OCI-LY7 (cell line): ENCODE data around the gene AKR1E2. TPM values are rescaled to one million over a fixed set of nuclear protein-coding genes. Genes with fewer than 3 reads are reported as not detected.

Experiments used
- BruUV-seq: library from RNA; stranded (reverse); fragments of 400-500 nt; replicated peaks from 2 replicates; lab custom pipeline; 2021; lab: Mats Ljungman, UMichigan
- CTCF ChIA-PET: fragments of 300-600 bp; sonication (Branson Sonifier 250); formaldehyde crosslinking; loops from one replicate; lab custom pipeline; 2022; ENCODE audit warnings: antibody characterized with exemption; ENCODE audit not compliant: unreplicated experiment; lab: Charles Lee
- POLR2A ChIA-PET: fragments of 300-600 bp; sonication (Branson Sonifier 250); formaldehyde crosslinking; loops from one replicate; lab custom pipeline; 2022; ENCODE audit warnings: antibody characterized with exemption; lab: Charles Lee
- DNase-seq: peaks from one replicate; pipeline ENCODE4 v3.0.0-alpha.2; 2015; ENCODE audit warnings: low spot score
- H2AFZ ChIP-seq: fragments of 200-600 bp; sonication (generic), shearing (Covaris generic); 2 replicates; pipeline ENCODE4 v1.6.1; 2014; ENCODE audit warnings: mild to moderate bottlenecking, antibody characterized with exemption, low read length, moderate library complexity
- H3K27ac ChIP-seq: fragments of 200-600 bp; sonication (generic); 2 replicates; pipeline ENCODE4 v1.5.1; 2014; ENCODE audit warnings: mixed run types, low read depth, mild to moderate bottlenecking, moderate library complexity, low read length, inconsistent platforms; ENCODE audit not compliant: poor library complexity, severe bottlenecking
- H3K36me3 ChIP-seq: fragments of 200-600 bp; sonication (generic); 2 replicates; pipeline ENCODE4 v1.6.1; 2014; ENCODE audit warnings: mild to moderate bottlenecking, antibody characterized with exemption, low read length, moderate library complexity, mixed read lengths; ENCODE audit not compliant: insufficient read depth
- H3K4me1 ChIP-seq: fragments of 200-600 bp; sonication (generic); 2 replicates; pipeline ENCODE4 v1.5.1; 2014; ENCODE audit warnings: mild to moderate bottlenecking, low read length; ENCODE audit not compliant: insufficient read depth, poor library complexity, severe bottlenecking
- H3K4me2 ChIP-seq: fragments of 200-600 bp; sonication (generic); 2 replicates; pipeline ENCODE4 v1.6.1; 2014; ENCODE audit warnings: mild to moderate bottlenecking, low read length
- H3K4me3 ChIP-seq: fragments of 200-600 bp; sonication (generic); 2 replicates; pipeline ENCODE4 v1.5.1; 2014; ENCODE audit warnings: mild to moderate bottlenecking, low read depth, low read length; ENCODE audit not compliant: poor library complexity, severe bottlenecking
- H3K79me2 ChIP-seq: fragments of 200-600 bp; sonication (generic); 2 replicates; pipeline ENCODE4 v1.6.1; 2016; ENCODE audit warnings: low read depth, mild to moderate bottlenecking, low read length, moderate library complexity, mixed read lengths; ENCODE audit not compliant: insufficient read depth
- H3K9me2 ChIP-seq: fragments of 200-600 bp; sonication (generic); 2 replicates; pipeline ENCODE4 v1.6.1; 2016; ENCODE audit warnings: mild to moderate bottlenecking, low read length, mixed read lengths; ENCODE audit not compliant: insufficient read depth
- H3K9me3 ChIP-seq: fragments of 200-600 bp; sonication (generic); 2 replicates; pipeline ENCODE4 v1.6.1; 2014; ENCODE audit warnings: mild to moderate bottlenecking, mixed run types, low read length, mixed read lengths
- H4K20me1 ChIP-seq: fragments of 200-600 bp; sonication (generic); 2 replicates; pipeline ENCODE4 v1.6.1; 2014; ENCODE audit warnings: mild to moderate bottlenecking, antibody characterized with exemption, low read length, moderate library complexity, mixed read lengths; ENCODE audit not compliant: insufficient read depth
- EZH2phosphoT487 ChIP-seq: fragments of 200-600 bp; sonication (generic); IDR thresholded peaks from 2 replicates; pipeline ENCODE4 v1.6.1; 2018; ENCODE audit warnings: low read depth, borderline replicate concordance, mild to moderate bottlenecking, mixed run types, antibody characterized with exemption, low read length, moderate library complexity, mixed read lengths
- intact Hi-C: fragments of 100-400 bp; cut with micrococcal nuclease; formaldehyde crosslinking; loops from one replicate; pipeline ENCODE4 v1.10.0; 2022; ENCODE audit not compliant: unreplicated experiment
- total RNA-seq, 2 experiments: library from RNA; depleted of rRNA in 1 of 2; stranded (reverse); fragments of >200 nt in 1 of 2; shearing (Covaris generic) in 1 of 2; gene quantifications; 2 replicates each; pipeline ENCODE4 v1.2.3, GENCODE V29; 2014 to 2022
- TF ChIP-seq, protein P1 (sequence below): fragments of 200-600 bp; sonication (generic); conservative IDR thresholded peaks from 2 replicates; pipeline ENCODE4 v1.5.1; 2014; ENCODE audit warnings: mild to moderate bottlenecking, antibody characterized with exemption, low read length, moderate library complexity, mixed read lengths

The AKR1E2 gene
- total RNA-seq, 2 experiments from 2014 or later: not detected

DNA sequence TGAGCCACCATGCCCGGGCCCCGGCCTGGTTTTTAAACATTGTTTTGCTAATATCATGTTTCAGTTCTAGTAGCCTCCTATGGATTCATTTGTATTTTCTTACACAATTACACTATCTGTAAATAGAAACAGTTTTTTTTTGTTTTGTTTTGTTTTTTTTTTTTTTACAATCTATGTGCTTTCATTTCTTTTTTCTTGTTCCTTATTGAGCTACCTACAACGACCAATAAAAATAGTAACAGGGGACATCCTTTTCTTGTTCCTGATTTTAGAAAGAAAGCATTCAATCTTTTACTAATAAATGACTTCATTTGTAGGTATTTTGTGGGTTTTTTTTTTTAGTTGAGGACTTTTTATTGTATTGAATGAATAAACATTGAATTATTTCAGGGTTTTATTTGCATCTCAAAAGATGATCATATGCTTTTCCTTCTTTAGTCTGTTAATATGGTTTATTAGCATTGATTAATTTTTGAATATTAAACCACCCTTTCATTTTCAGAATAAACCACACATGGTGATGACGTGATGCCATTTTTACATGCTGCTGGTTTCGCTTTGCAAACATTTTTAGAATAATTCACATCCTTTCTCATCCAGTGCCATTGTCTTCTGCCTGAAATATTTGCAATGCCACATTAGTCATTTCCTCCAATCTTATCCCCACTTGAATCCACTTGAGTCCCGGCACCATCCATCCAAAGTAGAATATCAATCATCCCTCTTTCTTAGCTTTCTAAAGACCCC lies 18.1 kb upstream of the AKR1E2 start:
- no peak for DNase-seq
- Histone ChIP-seq H3K27ac (no peak overlapping the region), H3K4me3 (no peak overlapping the region), H3K36me3 (no peaks in the 10 kb centered on the region), H3K79me2 (no peaks in the 10 kb centered on the region), H4K20me1 (no peaks in the 10 kb centered on the region), H3K9me3 (no peaks in the 10 kb centered on the region), H3K4me2 (no peak overlapping the region), H3K4me1 (no peaks in the 10 kb centered on the region), H3K9me2 (no peaks in the 10 kb centered on the region), H2AFZ (no peak overlapping the region)
- no TSS peak for BruUV-seq
- TF ChIP-seq EZH2phosphoT487: no peak
- TF ChIP-seq, protein P1, sequence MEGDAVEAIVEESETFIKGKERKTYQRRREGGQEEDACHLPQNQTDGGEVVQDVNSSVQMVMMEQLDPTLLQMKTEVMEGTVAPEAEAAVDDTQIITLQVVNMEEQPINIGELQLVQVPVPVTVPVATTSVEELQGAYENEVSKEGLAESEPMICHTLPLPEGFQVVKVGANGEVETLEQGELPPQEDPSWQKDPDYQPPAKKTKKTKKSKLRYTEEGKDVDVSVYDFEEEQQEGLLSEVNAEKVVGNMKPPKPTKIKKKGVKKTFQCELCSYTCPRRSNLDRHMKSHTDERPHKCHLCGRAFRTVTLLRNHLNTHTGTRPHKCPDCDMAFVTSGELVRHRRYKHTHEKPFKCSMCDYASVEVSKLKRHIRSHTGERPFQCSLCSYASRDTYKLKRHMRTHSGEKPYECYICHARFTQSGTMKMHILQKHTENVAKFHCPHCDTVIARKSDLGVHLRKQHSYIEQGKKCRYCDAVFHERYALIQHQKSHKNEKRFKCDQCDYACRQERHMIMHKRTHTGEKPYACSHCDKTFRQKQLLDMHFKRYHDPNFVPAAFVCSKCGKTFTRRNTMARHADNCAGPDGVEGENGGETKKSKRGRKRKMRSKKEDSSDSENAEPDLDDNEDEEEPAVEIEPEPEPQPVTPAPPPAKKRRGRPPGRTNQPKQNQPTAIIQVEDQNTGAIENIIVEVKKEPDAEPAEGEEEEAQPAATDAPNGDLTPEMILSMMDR: no peak
- intact Hi-C loops: no loop called here
- ChIA-PET POLR2A (no interaction called here), CTCF (no interaction called here)

DNA sequence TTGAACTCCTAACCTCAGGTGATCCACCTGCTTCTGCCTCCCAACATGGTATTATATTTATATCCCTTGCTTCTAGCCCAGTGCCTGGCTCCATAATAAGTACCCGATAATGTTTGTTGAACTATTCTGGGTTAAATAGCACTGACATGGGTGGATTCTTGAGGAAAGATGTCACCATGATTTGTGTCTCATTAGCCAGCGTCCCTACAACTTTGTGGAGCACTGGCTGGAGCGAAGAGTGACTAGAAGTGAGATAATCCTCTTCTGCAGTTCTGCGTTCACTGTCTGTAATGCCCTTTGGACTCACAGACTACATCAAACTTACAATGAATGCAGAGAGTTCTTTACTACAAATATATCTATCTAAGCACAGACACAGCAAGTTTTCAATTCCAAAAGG lies 16.9 kb upstream of the AKR1E2 start:
- BruUV-seq: no TSS peak
- Histone ChIP-seq H3K4me1 (no peaks in the 10 kb centered on the region), H3K4me3 (no peak overlapping the region), H2AFZ (no peak overlapping the region), H3K9me3 (no peaks in the 10 kb centered on the region), H3K79me2 (no peaks in the 10 kb centered on the region), H3K36me3 (no peaks in the 10 kb centered on the region), H4K20me1 (no peaks in the 10 kb centered on the region), H3K4me2 (no peak overlapping the region), H3K9me2 (no peaks in the 10 kb centered on the region), H3K27ac (no peak overlapping the region)
- no peak for TF ChIP-seq EZH2phosphoT487
- TF ChIP-seq, protein P1: no peak
- DNase-seq: no peak
- POLR2A ChIA-PET: interaction anchor here (1.0 kb wide), 1 partner anchor 97 kb away, joined by 3 read pairs; no protein-coding TSS in a partner anchor
- intact Hi-C loops: no loop called here
- CTCF ChIA-PET: no interaction called here

DNA sequence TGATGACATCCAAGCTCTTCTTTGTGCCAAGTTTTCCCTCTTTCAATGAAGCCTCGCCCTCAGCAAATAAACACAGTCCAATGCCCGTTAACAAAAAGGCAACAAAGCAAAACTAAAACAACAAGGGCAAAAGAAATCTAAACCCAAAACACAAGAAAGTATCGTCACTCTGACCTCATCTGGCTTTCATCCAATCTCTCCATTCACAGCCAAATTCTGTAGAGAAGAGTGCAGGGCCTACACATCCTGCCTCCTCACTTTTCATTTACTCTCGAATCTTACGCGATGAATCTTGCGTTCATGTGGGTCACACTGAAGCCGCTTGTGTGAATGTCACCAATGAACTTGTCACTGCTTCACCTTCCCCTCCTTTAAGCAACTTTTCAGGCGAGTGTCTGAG lies 15.9 kb upstream of the AKR1E2 start:
- Histone ChIP-seq H3K9me3 (no peaks in the 10 kb centered on the region), H3K4me1 (no peaks in the 10 kb centered on the region), H3K27ac (no peak overlapping the region), H3K4me3 (no peak overlapping the region), H2AFZ (no peak overlapping the region), H4K20me1 (no peaks in the 10 kb centered on the region), H3K36me3 (no peaks in the 10 kb centered on the region), H3K79me2 (no peaks in the 10 kb centered on the region), H3K9me2 (no peaks in the 10 kb centered on the region), H3K4me2 (no peak overlapping the region)
- ChIA-PET CTCF (no interaction called here), POLR2A (interaction anchor here (1.0 kb wide), 1 partner anchor 96 kb away, joined by 3 read pairs; no protein-coding TSS in a partner anchor)
- intact Hi-C loops: no loop called here
- TF ChIP-seq, protein P1: no peak
- TF ChIP-seq EZH2phosphoT487: no peak
- no peak for DNase-seq
- no TSS peak for BruUV-seq
